K562 (cell line): Measurements from ENCODE around the gene SGSH. TPM values are rescaled to one million over a fixed set of nuclear protein-coding genes. Genes with fewer than 3 reads are reported as not detected.

Source experiments
- HLTF ChIP-seq: fragments of 450-650 bp; IDR thresholded peaks from 2 replicates; pipeline ENCODE4 v1.6.1; 2016
- MAFK ChIP-seq: IDR thresholded peaks from 2 replicates; pipeline ENCODE4 v1.6.1; 2011; ENCODE audit warnings: low read length, improper control_type of control experiment
- RCOR1 ChIP-seq, 2 experiments: IDR thresholded peaks; 2 replicates each; pipeline ENCODE4 v1.6.1; 2012; ENCODE audit warnings: low read depth in 2 of 2, low read length in 2 of 2, borderline replicate concordance in 1 of 2, improper control_type of control experiment in 1 of 2
- SOX6 ChIP-seq: fragments of 450-650 bp; IDR thresholded peaks from 2 replicates; pipeline ENCODE4 v1.6.1; 2014; ENCODE audit warnings: mild to moderate bottlenecking
- SREBF2 ChIP-seq: sonication (generic); formaldehyde crosslinking; IDR thresholded peaks from 2 replicates; pipeline ENCODE4 v1.4.0; 2020; ENCODE audit warnings: mild to moderate bottlenecking, missing genetic modification reagents
- TBL1XR1 ChIP-seq, 2 experiments: IDR thresholded peaks; 2 replicates each; pipeline ENCODE4 v1.6.1; 2012; ENCODE audit warnings: improper control_type of control experiment in 2 of 2, low read length in 2 of 2, mild to moderate bottlenecking in 1 of 2
- ZBTB1 ChIP-seq: sonication (generic); formaldehyde crosslinking; IDR thresholded peaks from 2 replicates; pipeline ENCODE4 v1.8.1; 2023; ENCODE audit warnings: missing genetic modification reagents, low read depth, mild to moderate bottlenecking, borderline replicate concordance
- ZNF121 ChIP-seq: sonication (generic); formaldehyde crosslinking; conservative IDR thresholded peaks from 2 replicates; pipeline ENCODE4 v1.8.0; 2022; ENCODE audit warnings: missing genetic modification reagents
- ZNF23 ChIP-seq: fragments of 250-450 bp; sonication (Bioruptor Pico); IDR thresholded peaks from 2 replicates; pipeline ENCODE4 v1.4.0; 2020; ENCODE audit warnings: mild to moderate bottlenecking
- ZNF263 ChIP-seq: sonication (generic); formaldehyde crosslinking; IDR thresholded peaks from 2 replicates; pipeline ENCODE4 v1.8.0; 2022; ENCODE audit warnings: mild to moderate bottlenecking, missing genetic modification reagents, borderline replicate concordance
- ZNF431 ChIP-seq: sonication (generic); formaldehyde crosslinking; IDR thresholded peaks from 2 replicates; pipeline ENCODE4 v1.8.0; 2022; ENCODE audit warnings: mild to moderate bottlenecking, missing genetic modification reagents
- polyA plus RNA-seq, 8 experiments: library from polyadenylated mRNA; depleted of rRNA in 4 of 8; stranded (reverse) in 5 of 8; unstranded in 3 of 8; fragments of >200 nt; fragmentation: Nextera tagmentation in 2 of 8; fragmentation: Illumina TruSeq in 1 of 8; extraction: Ambion mirVana in 2 of 8; extraction: Trizol in 1 of 8; gene quantifications; 2 replicates each; pipeline versions ENCODE4 v1.2.1 to v1.2.3, GENCODE V29; 2011 to 2014; ENCODE audit warnings: inconsistent platforms in 1 of 8, missing spikeins in 1 of 8
- total RNA-seq, 7 experiments: library from RNA; depleted of rRNA in 6 of 7; stranded (reverse); fragments of >200 nt in 6 of 7; fragmentation: Illumina TruSeq in 2 of 7; extraction: Trizol in 2 of 7; gene quantifications; 2 replicates each; pipeline versions ENCODE4 v1.2.1 to v1.2.3, GENCODE V29; 2011 to 2021; ENCODE audit warnings: low replicate concordance in 1 of 7
- TF ChIP-seq, protein P1 (sequence below): fragments of 250-450 bp; sonication (Bioruptor Pico); IDR thresholded peaks from 2 replicates; pipeline ENCODE4 v1.5.0; 2022; ENCODE audit warnings: mild to moderate bottlenecking
- TF ChIP-seq, protein P2 (sequence below): fragments of 250-450 bp; sonication (Bioruptor Pico); IDR thresholded peaks from 2 replicates; pipeline ENCODE4 v1.5.1; 2021; ENCODE audit warnings: mild to moderate bottlenecking
- TF ChIP-seq, protein P3 (sequence below): sonication (generic); formaldehyde crosslinking; IDR thresholded peaks from 2 replicates; pipeline ENCODE4 v1.8.0; 2022; ENCODE audit warnings: missing genetic modification reagents, mild to moderate bottlenecking, moderate library complexity, borderline replicate concordance
- TF ChIP-seq, protein P4 (sequence below), 2 experiments: fragments of 450-650 bp; conservative IDR thresholded peaks; 2 replicates each; pipeline ENCODE4 v1.6.1; 2017; ENCODE audit warnings: mild to moderate bottlenecking in 2 of 2, moderate library complexity in 2 of 2

SGSH gene
- total and polyA plus RNA-seq, 9 of the 15 experiments (the other 6 are each of a cell fraction or from before 2014, with no cell fraction given), result 0.25 to 15.7 (median 4.9) TPM

DNA sequence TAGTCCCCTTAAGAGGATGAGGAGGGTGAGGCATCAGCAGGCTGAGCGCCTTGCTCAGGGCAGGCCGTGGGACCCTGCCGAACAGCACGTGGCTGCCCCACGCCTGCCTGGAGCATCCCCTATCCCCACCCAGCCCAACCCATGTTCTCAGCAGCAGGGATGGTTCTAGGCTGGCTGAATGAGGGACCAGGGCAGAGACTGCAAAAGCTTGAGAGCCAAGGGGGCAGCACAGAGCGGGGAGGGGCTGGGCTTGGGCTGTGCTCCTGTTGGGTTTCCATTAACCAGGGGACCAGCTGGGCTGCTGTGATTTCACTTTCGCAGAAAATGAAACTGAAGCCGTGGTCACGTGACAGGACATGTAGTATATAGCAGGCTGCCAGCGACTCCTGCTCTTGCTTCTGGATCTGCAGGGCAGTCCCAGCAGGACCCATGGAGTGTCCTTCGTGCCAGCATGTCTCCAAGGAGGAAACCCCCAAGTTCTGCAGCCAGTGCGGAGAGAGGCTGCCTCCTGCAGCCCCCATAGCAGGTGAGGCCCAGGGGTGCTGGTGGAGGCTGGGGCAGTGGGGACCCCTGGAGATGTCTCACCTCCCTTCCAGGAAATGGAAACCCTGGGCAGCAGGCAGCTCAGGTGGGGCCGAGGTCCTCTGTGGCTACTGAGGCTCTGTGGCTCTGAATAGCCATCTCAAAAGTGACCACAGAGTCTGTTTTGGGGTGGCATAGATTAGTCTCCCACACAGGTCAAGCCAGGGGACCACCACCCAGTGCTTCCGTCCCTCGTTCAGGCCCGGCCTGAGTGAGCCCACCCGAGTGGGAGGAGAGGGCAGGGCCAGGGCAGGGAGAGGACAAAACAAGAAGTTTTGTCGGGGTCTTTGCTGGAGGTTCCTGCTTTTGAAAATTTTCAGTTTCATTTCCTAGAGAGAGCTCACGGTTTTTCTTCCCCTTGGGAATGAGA lies 43.4 kb upstream of the SGSH start (continued):
- TF ChIP-seq, protein P1, sequence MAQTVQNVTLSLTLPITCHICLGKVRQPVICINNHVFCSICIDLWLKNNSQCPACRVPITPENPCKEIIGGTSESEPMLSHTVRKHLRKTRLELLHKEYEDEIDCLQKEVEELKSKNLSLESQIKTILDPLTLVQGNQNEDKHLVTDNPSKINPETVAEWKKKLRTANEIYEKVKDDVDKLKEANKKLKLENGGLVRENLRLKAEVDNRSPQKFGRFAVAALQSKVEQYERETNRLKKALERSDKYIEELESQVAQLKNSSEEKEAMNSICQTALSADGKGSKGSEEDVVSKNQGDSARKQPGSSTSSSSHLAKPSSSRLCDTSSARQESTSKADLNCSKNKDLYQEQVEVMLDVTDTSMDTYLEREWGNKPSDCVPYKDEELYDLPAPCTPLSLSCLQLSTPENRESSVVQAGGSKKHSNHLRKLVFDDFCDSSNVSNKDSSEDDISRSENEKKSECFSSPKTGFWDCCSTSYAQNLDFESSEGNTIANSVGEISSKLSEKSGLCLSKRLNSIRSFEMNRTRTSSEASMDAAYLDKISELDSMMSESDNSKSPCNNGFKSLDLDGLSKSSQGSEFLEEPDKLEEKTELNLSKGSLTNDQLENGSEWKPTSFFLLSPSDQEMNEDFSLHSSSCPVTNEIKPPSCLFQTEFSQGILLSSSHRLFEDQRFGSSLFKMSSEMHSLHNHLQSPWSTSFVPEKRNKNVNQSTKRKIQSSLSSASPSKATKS, result no peak
- TF ChIP-seq SREBF2 (CRISPR knock-in tag) (no peak), ZBTB1 (no peak), ZNF263 (CRISPR knock-in tag) (no peak), TBL1XR1 (IDR thresholded peaks at IDR 0.05; ENCODE audit: low read length in 2 of 2) (no peak), HLTF (no peak), ZNF431 (CRISPR knock-in tag) (no peak), MAFK (no peak), ZNF23 (CRISPR knock-in tag) (no peak), SOX6 (no peak), ZNF121 (CRISPR knock-in tag) (no peak), RCOR1 (IDR thresholded peaks at IDR 0.05; ENCODE audit: borderline replicate concordance in 1 of 2, low read depth in 2 of 2, low read length in 2 of 2) (peak in 1 of 2 experiments; percentile 91; a peak in 2 of 4 replicates)
- TF ChIP-seq, protein P2, sequence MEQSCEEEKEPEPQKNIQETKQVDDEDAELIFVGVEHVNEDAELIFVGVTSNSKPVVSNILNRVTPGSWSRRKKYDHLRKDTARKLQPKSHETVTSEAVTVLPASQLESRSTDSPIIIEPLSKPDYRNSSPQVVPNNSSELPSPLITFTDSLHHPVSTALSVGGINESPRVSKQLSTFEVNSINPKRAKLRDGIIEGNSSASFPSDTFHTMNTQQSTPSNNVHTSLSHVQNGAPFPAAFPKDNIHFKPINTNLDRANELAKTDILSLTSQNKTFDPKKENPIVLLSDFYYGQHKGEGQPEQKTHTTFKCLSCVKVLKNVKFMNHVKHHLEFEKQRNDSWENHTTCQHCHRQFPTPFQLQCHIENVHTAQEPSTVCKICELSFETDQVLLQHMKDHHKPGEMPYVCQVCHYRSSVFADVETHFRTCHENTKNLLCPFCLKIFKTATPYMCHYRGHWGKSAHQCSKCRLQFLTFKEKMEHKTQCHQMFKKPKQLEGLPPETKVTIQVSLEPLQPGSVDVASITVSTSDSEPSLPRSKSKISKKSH (CRISPR knock-in tag), result no peak
- TF ChIP-seq, protein P3, sequence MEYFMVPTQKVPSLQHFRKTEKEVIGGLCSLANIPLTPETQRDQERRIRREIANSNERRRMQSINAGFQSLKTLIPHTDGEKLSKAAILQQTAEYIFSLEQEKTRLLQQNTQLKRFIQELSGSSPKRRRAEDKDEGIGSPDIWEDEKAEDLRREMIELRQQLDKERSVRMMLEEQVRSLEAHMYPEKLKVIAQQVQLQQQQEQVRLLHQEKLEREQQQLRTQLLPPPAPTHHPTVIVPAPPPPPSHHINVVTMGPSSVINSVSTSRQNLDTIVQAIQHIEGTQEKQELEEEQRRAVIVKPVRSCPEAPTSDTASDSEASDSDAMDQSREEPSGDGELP, result peak; percentile 85
- TF ChIP-seq, protein P4, sequence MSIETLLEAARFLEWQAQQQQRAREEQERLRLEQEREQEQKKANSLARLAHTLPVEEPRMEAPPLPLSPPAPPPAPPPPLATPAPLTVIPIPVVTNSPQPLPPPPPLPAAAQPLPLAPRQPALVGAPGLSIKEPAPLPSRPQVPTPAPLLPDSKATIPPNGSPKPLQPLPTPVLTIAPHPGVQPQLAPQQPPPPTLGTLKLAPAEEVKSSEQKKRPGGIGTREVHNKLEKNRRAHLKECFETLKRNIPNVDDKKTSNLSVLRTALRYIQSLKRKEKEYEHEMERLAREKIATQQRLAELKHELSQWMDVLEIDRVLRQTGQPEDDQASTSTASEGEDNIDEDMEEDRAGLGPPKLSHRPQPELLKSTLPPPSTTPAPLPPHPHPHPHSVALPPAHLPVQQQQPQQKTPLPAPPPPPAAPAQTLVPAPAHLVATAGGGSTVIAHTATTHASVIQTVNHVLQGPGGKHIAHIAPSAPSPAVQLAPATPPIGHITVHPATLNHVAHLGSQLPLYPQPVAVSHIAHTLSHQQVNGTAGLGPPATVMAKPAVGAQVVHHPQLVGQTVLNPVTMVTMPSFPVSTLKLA (conservative IDR thresholded peaks at IDR 0.05), result peak in 1 of 2 experiments; percentile 37; a peak in 1 of 4 replicates
